GM19395 (cell line): ENCODE results near the gene PNLIPRP1.

Experiments
- ATAC-seq: cut with Tn5 transposase; IDR thresholded peaks from one replicate; pipeline ENCODE4 v1.9.1; 2021; ENCODE audit warnings: mild to moderate bottlenecking, moderate library complexity; ENCODE audit not compliant: unreplicated experiment

Gene PNLIPRP1

DNA sequence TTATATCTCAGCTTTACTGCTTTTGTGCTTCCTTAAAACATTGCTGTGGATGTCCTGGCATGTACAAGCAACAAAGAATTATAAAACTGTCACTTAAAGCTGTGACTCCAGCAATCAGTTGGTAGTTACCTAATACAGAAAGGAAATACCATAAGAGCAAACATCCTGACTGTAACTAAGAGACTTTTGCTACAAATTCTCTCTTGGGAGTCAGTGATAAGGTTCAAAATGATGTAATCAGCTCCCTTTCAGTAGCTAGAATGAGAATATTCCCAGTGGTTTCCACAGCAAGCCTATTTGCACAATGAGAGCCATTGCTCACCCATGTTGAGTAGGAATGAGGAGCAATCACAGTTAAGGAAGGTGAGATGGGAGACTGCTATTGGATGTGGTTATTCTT is 7.6 kb downstream of the PNLIPRP1 start:
- ATAC-seq: no peak

DNA sequence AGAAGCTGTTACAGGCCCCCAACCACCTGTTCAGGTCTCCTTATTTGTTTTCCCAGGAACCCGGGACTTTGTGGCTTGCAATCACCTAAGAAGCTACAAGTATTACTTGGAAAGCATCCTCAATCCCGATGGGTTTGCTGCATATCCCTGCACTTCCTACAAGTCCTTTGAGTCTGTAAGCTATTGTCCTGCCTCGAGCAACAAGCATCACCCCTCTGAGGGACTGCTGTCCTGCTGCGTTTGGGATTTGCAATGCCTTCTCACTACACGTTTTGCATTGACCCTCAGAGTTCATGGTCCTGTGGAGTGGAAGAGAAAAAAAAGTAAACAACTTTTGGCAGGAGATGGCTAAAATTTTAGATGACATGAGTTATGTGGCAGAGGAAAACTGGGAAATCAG is 9.2 kb downstream of the PNLIPRP1 start:
- no peak for ATAC-seq

- no peak for ATAC-seq
Measured at GRCh38 chr10:116602648-116603400, 12.1 kb downstream of the PNLIPRP1 start.

DNA sequence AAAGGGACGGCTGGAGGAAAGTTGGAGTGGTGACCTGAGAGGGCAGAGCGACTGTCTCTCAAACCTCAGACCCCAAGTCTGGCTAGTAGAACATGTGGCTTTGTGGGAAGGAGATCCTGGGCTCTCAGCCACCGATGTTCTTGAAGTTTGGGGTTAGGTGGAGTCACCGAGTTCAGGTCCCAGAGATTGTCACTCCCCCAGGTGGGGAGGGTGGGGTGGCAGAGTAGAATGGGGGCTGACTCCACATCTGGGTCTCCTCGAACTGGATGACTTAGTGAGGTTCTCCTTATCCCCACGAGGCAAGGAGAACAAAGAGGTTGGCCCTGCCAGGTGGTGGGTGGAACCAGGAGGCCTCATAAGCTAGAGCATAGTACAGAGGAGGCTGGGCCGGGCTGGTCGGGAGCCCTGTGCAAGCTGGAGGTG is 15.3 kb downstream of the PNLIPRP1 start:
- no peak for ATAC-seq

GRCh38 chr10:116607336-116607735 is 16.6 kb downstream of the PNLIPRP1 start:
- ATAC-seq: no peak

DNA sequence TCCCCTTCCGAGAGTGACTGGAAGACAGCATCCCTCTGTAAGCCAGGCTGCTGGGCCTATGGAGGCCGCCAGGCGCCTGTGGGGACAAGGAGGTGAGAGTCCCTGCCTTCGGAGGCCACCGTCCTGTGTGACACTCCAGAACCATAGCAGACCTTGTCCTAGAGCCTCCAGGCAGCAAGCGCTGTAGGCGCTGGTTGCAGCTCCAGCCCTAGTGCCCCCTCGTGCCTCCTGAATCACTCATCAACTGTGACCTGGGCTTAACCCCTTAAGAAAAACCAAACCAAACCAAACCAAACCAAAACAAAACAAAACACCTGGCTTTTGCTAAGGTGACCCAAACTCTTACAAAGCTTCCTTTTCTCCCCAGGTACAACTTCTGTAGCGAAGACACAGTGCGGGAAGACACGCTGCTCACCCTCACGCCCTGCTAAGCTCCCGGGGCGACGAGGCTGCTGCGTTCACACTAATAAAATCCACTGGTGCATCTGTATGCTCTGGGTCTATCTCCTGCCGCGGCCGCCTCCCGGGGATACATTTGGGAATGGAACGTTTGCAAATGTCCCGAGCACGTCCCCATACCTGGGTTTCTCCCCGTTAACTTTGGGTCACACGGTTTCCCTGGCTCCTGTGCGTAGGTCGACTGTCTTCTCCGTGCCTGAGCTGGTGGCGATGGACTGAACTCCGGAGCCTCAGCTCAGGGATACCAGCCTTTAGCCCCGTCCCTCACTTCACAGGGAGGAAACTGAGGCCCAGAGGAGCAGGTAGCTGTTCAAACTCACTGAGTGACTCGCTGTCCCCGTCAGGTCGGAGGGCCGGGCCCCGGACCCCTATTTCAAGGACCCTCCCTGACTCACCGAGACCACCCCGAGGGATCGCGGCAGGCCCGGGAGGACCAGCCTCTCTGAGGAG is 18.2 kb downstream of the PNLIPRP1 start:
- no peak for ATAC-seq

GRCh38 chr10:116610443-116611152 is 19.8 kb downstream of the PNLIPRP1 start:
- no peak for ATAC-seq

DNA sequence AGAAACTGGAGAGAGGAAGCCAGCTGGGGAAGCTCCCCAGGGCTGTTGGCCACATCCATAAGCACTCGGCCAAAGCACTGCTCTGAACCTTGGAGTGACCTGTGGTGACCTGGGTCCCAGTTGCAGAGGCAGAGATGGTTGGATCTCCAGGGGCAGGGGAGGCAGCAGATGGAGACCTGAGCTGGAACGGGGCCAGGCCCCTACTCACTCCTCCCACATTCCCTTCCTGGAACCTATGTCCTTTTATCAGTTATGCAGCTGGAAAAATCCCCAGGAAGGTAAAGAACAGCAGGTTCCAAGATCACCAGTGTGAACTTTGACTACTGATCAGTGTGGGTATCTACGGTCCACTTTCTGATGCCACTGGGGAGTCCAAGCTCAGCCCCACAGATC is 20.4 kb downstream of the PNLIPRP1 start:
- no peak for ATAC-seq

DNA sequence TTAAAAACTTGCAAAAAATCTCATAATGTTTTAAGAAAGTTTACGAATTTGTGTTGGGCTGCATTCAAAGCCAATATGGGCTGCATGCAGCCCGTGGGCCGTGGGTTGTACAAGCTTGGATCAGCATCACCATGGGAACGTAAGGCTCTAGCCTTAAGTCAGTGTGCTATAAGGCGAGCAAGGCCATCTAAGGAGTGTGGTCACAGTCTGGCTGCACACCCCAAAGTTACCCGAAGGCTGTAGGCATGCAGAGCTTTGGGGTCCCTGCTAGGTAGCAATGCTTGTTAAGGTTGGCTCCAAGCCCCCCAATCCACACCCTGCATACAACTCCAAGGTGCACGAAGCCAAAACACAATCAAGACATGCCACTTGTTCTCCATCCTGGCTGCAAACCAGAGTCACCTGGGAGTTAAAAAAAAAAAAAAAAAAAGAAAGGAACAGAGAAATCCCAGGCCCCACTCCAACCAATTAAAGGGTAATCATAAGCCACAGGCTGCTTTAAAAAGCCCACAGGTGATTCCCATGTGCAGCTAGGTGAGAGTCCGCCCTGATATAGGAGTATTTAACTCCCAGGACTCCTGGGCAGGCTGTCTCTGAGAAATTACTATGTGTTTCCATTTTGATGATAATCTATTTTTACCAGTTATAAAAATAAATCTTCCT is 21.5 kb downstream of the PNLIPRP1 start:
- no peak for ATAC-seq

DNA sequence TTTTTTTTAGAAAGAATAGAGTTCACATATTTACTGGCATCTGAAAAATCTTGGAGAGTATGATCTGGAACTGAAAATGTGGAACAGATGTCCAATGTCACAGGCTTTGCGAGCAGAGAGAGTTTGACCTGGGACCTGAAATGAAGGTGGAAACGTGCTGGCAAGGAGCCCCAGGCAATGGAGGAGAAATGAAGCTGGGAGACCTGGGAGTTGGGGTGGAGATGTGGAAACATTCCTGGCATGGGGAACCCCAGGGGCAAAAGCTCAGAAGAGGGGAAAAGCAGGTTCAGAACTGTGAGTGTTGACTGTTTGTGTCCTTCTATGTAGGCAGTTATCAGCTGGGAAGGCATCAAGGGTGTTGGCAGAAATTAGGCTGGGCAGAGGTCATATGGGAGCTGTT is 22.7 kb downstream of the PNLIPRP1 start:
- ATAC-seq: no peak

- no peak for ATAC-seq
Measured at GRCh38 chr10:116614796-116615195, 24.0 kb downstream of the PNLIPRP1 start.

DNA sequence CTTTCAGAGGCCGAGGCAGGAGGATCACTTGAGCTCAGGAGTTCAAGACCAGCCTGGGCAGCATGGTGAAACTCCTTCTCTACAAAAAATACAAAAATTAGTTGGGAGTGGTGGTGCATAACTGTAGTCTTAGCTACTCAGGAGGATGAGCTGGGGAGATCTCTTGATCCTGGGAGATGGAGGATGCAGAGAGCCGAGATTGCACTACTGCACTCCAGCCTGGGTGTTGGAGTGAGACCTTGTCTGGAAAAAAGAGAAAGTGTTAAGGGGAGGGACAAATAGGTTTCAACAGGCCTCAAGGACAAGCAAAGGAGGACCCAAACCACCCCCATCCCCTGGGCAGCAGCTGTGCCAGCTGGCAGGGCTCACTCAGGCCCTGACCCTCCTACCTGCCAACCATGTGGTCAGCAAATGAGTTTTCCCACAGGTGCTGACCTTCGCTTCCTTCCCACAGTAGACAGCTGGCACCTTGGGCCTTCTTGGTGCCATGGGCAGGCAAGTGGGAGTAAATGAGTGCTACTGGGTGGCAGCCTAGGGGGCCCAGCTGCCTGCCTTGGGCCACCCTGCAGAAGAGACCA is 24.5 kb downstream of the PNLIPRP1 start:
- no peak for ATAC-seq

DNA sequence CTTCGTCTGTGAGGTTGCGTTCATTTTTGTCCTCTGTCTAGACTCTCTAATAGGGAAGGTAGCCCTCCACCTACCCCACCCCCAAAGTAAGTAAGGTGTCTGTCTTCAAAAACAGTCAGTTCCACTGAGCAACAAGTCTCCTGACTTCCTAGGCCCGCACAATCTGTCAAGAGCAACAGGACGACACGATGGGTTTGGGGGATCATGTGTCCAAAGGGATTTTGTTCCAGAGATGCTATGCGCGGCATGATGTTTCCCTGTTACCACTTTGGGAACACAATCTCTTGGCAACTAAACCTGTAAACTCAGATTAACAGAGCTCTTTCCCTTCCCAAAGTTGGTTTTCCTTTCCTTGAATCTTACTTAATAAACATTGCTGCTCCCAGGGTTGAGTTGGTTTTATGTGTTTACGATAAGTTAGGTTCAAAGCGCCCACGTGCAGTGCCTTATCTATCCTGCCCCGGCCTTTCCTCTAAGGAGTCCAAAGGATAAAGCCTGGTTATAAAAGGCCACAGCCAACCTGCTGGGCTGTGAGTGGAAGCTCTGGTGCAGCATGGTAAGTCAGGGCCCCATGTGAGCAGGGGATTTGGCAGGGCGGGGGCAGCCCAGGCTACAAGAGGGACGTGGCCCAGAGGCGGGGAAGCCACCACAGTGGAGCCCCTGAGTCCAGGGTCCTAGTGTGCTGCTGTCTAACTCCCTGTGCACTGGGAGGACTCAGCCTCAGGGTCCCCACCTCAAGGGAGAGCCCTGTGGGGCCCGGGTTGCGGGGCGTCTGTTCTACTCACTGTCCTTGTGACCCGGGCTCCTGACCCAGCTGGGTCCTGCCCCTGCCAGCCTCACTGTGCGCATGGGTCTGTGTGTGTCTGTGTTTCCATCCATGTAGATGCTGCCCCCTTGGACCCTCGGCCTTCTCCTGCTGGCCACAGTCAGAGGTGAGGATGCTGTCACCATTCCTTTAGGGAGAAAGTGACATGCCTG is 30.0 kb downstream of the PNLIPRP1 start, which contains the start of gene PNLIPRP2:
Gene PNLIPRP2, plus strand, starts transcription at position 531 of the 978 bp plus-strand sequence.
- no peak for ATAC-seq

DNA sequence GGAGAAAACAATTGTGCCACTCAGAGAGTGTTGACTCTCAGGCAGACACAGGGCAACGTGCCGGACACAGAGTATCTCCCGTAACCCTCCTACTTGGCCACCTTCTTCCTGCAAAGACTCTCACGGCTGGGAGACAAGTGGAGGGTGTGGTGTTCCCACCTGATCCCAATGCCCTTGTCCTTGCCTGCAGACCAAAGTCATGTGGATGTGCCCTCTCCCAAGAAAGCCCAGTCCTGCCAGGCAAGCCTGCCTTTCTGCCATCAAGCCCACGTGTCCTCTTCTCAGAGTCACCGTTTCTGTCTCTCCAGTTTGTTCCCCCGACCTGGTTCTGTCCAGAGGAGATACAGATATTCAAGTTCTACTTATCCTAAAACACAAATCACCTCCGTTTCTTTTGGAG is 30.7 kb downstream of the PNLIPRP1 start:
- ATAC-seq: no peak

DNA sequence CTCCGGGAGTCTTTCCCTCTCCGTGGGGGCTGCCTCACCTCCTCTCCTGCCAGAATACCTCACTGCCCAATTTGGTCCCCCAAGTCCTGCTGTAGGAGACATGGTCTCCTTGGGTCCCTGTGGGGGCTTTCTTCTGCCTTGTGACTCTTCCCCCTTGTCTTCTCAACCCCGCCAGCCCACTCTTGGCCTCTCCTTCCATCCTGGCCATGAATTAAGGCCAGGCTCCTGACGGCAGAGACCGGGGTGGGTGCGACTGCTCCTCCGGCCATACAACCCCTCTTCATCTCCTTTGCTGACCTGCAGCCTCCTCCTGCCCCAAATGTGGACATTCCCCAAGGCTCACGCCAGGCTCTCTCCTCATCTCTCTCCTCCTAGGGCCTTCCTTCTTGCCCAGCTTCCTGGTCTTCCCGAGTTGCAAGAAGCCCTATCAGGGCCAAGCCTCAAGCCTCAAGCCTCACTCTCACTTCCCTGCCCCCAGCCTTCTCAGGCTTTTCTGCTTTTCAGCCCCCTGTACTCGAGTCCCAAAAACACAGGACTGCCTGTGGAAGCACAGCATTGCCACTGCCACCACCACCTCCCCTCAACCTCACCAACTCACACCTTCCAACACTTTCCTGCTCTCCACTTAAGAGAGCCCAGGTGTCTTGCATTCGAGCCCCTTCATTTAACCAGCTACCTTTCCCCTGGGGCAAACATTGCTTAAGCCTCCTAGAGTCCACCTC is 31.3 kb downstream of the PNLIPRP1 start:
- ATAC-seq: no peak

DNA sequence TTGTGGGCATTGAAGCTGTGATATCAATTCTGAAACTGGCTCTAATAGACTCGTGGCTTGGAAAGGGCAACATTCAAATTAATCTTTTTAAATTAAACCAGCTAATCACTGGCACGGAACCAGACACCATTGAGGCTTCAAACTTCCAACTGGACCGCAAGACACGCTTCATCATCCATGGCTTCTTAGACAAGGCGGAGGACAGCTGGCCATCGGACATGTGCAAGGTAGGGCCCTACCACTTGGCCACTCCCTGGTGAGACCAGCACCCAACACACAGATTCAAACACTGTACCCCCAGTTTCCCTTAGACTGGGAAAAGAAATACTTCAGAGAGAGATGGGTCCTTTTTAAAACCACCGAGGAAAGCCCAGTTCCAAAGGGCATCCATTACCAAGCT is 35.1 kb downstream of the PNLIPRP1 start:
- ATAC-seq: no peak

- ATAC-seq: no peak
Measured at GRCh38 chr10:116626815-116627214, 36.1 kb downstream of the PNLIPRP1 start.

- no peak for ATAC-seq
Measured at GRCh38 chr10:116627386-116627933, 36.7 kb downstream of the PNLIPRP1 start.
